Mesenteric fat pad (tissue), 1 donor: Measurements from ENCODE around the gene GPR32. TPM values are rescaled to one million over a fixed set of nuclear protein-coding genes. Genes with fewer than 3 reads are reported as not detected.
"Not testable (repeated sequence)": the region's sequence is repeated elsewhere in the genome, so short reads cannot be mapped to it uniquely, and the experiment has no call there.

Experiments used
- DNase-seq: peaks from one replicate; pipeline ENCODE4 v3.0.0-alpha.2; 2020; ENCODE audit warnings: low spot score
- total RNA-seq: library from RNA; stranded (reverse); fragmentation: NEBNext Ultra II Directional; extraction: Animal tissue kit (Norgen Biotek cat#: 25700); gene quantifications from one replicate; pipeline ENCODE4 v1.2.1, GENCODE V29; 2021
- donor health status: DM: yes; HTN: yes; CAD: no.

Gene GPR32
- total RNA-seq, 1 donor from 2014 or later = not detected

- DNase-seq = no peak
Observed at GRCh38 chr19:50799547-50799851, 29.2 kb downstream of the GPR32 start.

- DNase-seq = no peak
Observed at GRCh38 chr19:50801107-50801506, 30.8 kb downstream of the GPR32 start.

- DNase-seq = no peak
Observed at GRCh38 chr19:50803633-50804419, 33.6 kb downstream of the GPR32 start.

GRCh38 chr19:50804420-50805272 lies 34.4 kb downstream of the GPR32 start:
- DNase-seq = peak; percentile 98

GRCh38 chr19:50808856-50809255 lies 38.6 kb downstream of the GPR32 start:
- no peak for DNase-seq

- DNase-seq = not testable (repeated sequence)
Observed at GRCh38 chr19:50811622-50812238, 41.5 kb downstream of the GPR32 start.

- DNase-seq = no peak
Observed at GRCh38 chr19:50812474-50812873, 42.2 kb downstream of the GPR32 start.

GRCh38 chr19:50814883-50815282 lies 44.6 kb downstream of the GPR32 start:
- no peak for DNase-seq

GRCh38 chr19:50815439-50815838 lies 45.2 kb downstream of the GPR32 start:
- no peak for DNase-seq

GRCh38 chr19:50817941-50818858 lies 47.9 kb downstream of the GPR32 start:
- DNase-seq = no peak

- DNase-seq = no peak
Observed at GRCh38 chr19:50818859-50819472, 48.7 kb downstream of the GPR32 start.

GRCh38 chr19:50819636-50820035 lies 49.4 kb downstream of the GPR32 start:
- no peak for DNase-seq

GRCh38 chr19:50820086-50820485 lies 49.8 kb downstream of the GPR32 start:
- DNase-seq = no peak

- DNase-seq = no peak
Observed at GRCh38 chr19:50820549-50821247, 50.4 kb downstream of the GPR32 start.

GRCh38 chr19:50821248-50821612 lies 51.0 kb downstream of the GPR32 start:
- DNase-seq = no peak

Other genes with a start within 250 kb of the GPR32 start
- gene LRRC4B, start 202.0 kb upstream of the GPR32 start, total RNA-seq = 1.6 TPM
- gene SYT3, start 130.6 kb upstream of the GPR32 start, total RNA-seq = 0.51 TPM
- not detected for gene C19orf81, start 121.0 kb upstream of the GPR32 start, total RNA-seq
- gene SHANK1, start 50.7 kb upstream of the GPR32 start, total RNA-seq = 0.74 TPM
- 13.2 TPM for gene CLEC11A, start 47.1 kb upstream of the GPR32 start, total RNA-seq
- gene ACP4, start 20.0 kb downstream of the GPR32 start, total RNA-seq = not detected
- gene KLK1, start 53.3 kb downstream of the GPR32 start, total RNA-seq = 1.1 TPM
- gene KLK15, start 63.1 kb downstream of the GPR32 start, total RNA-seq = not detected
- not detected for gene KLK3, start 84.5 kb downstream of the GPR32 start, total RNA-seq
- gene KLK2, start 103.0 kb downstream of the GPR32 start, total RNA-seq = not detected
- gene KLK4, start 140.9 kb downstream of the GPR32 start, total RNA-seq = not detected
- not detected for gene KLK5, start 182.6 kb downstream of the GPR32 start, total RNA-seq
- gene KLK6, start 199.1 kb downstream of the GPR32 start, total RNA-seq = not detected
- gene KLK7, start 213.5 kb downstream of the GPR32 start, total RNA-seq = not detected
- not detected for gene KLK8, start 231.1 kb downstream of the GPR32 start, total RNA-seq
- not detected for gene KLK10, start 249.2 kb downstream of the GPR32 start, total RNA-seq